H9 (cell line): ENCODE results near the gene MTA3. TPM values are rescaled to one million over a fixed set of nuclear protein-coding genes. Genes with fewer than 3 reads are reported as not detected.

Experiments used
- DNase-seq: peaks from one replicate; pipeline ENCODE4 v3.0.0-alpha.2; 2017
- H2AFZ ChIP-seq: one replicate; pipeline ENCODE4 v1.6.1; 2013; ENCODE audit warnings: mild to moderate bottlenecking, low read length, control low read depth, moderate library complexity
- H2AK5ac ChIP-seq: 2 replicates; pipeline ENCODE4 v1.6.1; 2013; ENCODE audit warnings: low read length, control low read depth, mixed read lengths; ENCODE audit not compliant: insufficient read length
- H2BK120ac ChIP-seq: one replicate; pipeline ENCODE4 v1.6.1; 2013; ENCODE audit warnings: low read depth, mild to moderate bottlenecking, low read length, control low read depth, inconsistent platforms; ENCODE audit not compliant: poor library complexity, severe bottlenecking
- H2BK12ac ChIP-seq: 2 replicates; pipeline ENCODE4 v1.6.1; 2013; ENCODE audit warnings: low read length, control low read depth, mixed read lengths, low read depth; ENCODE audit not compliant: insufficient read length
- H2BK15ac ChIP-seq: 2 replicates; pipeline ENCODE4 v1.6.1; 2013; ENCODE audit warnings: low read depth, low read length, control low read depth
- H2BK20ac ChIP-seq: one replicate; pipeline ENCODE4 v1.6.1; 2013; ENCODE audit warnings: low read depth, mild to moderate bottlenecking, low read length, control low read depth, inconsistent platforms; ENCODE audit not compliant: poor library complexity, severe bottlenecking
- H2BK5ac ChIP-seq: 2 replicates; pipeline ENCODE4 v1.6.1; 2013; ENCODE audit warnings: low read length, control low read depth, mixed read lengths; ENCODE audit not compliant: insufficient read length
- H3K14ac ChIP-seq: 2 replicates; pipeline ENCODE4 v1.6.1; 2013; ENCODE audit warnings: low read length, control low read depth; ENCODE audit not compliant: insufficient read depth
- H3K18ac ChIP-seq: 2 replicates; pipeline ENCODE4 v1.6.1; 2013; ENCODE audit warnings: low read depth, mild to moderate bottlenecking, mixed read lengths, low read length, control low read depth; ENCODE audit not compliant: insufficient read length
- H3K23ac ChIP-seq: 2 replicates; pipeline ENCODE4 v1.6.1; 2013; ENCODE audit warnings: low read length, control low read depth, mixed read lengths, low read depth; ENCODE audit not compliant: insufficient read length
- H3K23me2 ChIP-seq: 2 replicates; pipeline ENCODE4 v1.6.1; 2013; ENCODE audit warnings: low read depth, mild to moderate bottlenecking, mixed read lengths, low read length, control low read depth; ENCODE audit not compliant: insufficient read length, poor library complexity, severe bottlenecking
- H3K27ac ChIP-seq: 2 replicates; pipeline ENCODE4 v1.5.1; 2013; ENCODE audit warnings: low read length, control low read depth, mixed read lengths, low read depth; ENCODE audit not compliant: insufficient read length
- H3K27me3 ChIP-seq: 2 replicates; pipeline ENCODE4 v1.6.1; 2013; ENCODE audit warnings: low read length, control low read depth, inconsistent platforms; ENCODE audit not compliant: insufficient read depth
- H3K4ac ChIP-seq: 2 replicates; pipeline ENCODE4 v1.6.1; 2013; ENCODE audit warnings: low read depth, mild to moderate bottlenecking, control low read depth, inconsistent platforms, low read length, moderate library complexity
- H3K4me1 ChIP-seq: 2 replicates; pipeline ENCODE4 v1.6.1; 2013; ENCODE audit warnings: low read length, control low read depth, inconsistent platforms; ENCODE audit not compliant: insufficient read depth
- H3K4me2 ChIP-seq: 2 replicates; pipeline ENCODE4 v1.6.1; 2013; ENCODE audit warnings: low read length, control low read depth, mixed read lengths; ENCODE audit not compliant: insufficient read length, insufficient read depth
- H3K56ac ChIP-seq: 2 replicates; pipeline ENCODE4 v1.6.1; 2013; ENCODE audit warnings: low read depth, mild to moderate bottlenecking, mixed read lengths, low read length, control low read depth; ENCODE audit not compliant: insufficient read length
- H3K79me1 ChIP-seq: 2 replicates; pipeline ENCODE4 v1.6.1; 2013; ENCODE audit warnings: low read depth, mild to moderate bottlenecking, moderate library complexity, low read length, control low read depth, inconsistent platforms; ENCODE audit not compliant: insufficient read depth, poor library complexity, severe bottlenecking
- H3K79me2 ChIP-seq: 2 replicates; pipeline ENCODE4 v1.6.1; 2013; ENCODE audit warnings: low read length, control low read depth, inconsistent platforms; ENCODE audit not compliant: insufficient read depth
- H3K9ac ChIP-seq: 2 replicates; pipeline ENCODE4 v1.6.1; 2013; ENCODE audit warnings: low read length, control low read depth, mixed read lengths; ENCODE audit not compliant: insufficient read length; ENCODE audit errors: extremely low read depth
- H3K9me3 ChIP-seq: one replicate; pipeline ENCODE4 v1.6.1; 2013; ENCODE audit warnings: low read depth, low read length, inconsistent platforms; ENCODE audit not compliant: control insufficient read depth
- H3T11ph ChIP-seq: one replicate; pipeline ENCODE4 v1.6.1; 2013; ENCODE audit warnings: mild to moderate bottlenecking, low read length, control low read depth, inconsistent platforms
- H4K20me1 ChIP-seq: one replicate; pipeline ENCODE4 v1.6.1; 2013; ENCODE audit not compliant: control insufficient read depth, insufficient read length, insufficient read depth
- H4K5ac ChIP-seq: 2 replicates; pipeline ENCODE4 v1.6.1; 2013; ENCODE audit warnings: low read depth, mild to moderate bottlenecking, mixed read lengths, low read length, control low read depth; ENCODE audit not compliant: insufficient read length
- H4K8ac ChIP-seq: replicated peaks from 2 replicates; pipeline ENCODE4 v1.6.1; 2013; ENCODE audit warnings: low read length, control low read depth, mixed read lengths, low read depth; ENCODE audit not compliant: insufficient read length
- H4K91ac ChIP-seq: 2 replicates; pipeline ENCODE4 v1.6.1; 2013; ENCODE audit warnings: low read depth, mild to moderate bottlenecking, moderate library complexity, mixed read lengths, low read length, control low read depth; ENCODE audit not compliant: insufficient read length
- H3K27ac Mint-ChIP-seq, 3 experiments: 2 replicates in 2 of 3; 3 replicates in 1 of 3; pipeline ENCODE4 v1.8.0; 2020 to 2021; ENCODE audit warnings: mixed read lengths in 3 of 3, mild to moderate bottlenecking in 1 of 3, moderate library complexity in 1 of 3
- H3K27me3 Mint-ChIP-seq: 2 replicates; pipeline ENCODE4 v1.8.0; 2021; ENCODE audit warnings: low read depth, mild to moderate bottlenecking, moderate library complexity, mixed read lengths
- H3K36me3 Mint-ChIP-seq, 3 experiments: 2 replicates in 2 of 3; 3 replicates in 1 of 3; pipeline ENCODE4 v1.8.0; 2020 to 2021; ENCODE audit warnings: low read depth in 3 of 3, mixed read lengths in 3 of 3; ENCODE audit not compliant: insufficient read depth in 1 of 3
- H3K4me1 Mint-ChIP-seq, 2 experiments: 2 replicates each; pipeline ENCODE4 v1.8.0; 2020; ENCODE audit warnings: mixed read lengths in 2 of 2
- H3K4me3 Mint-ChIP-seq, 2 experiments: 2 replicates in 1 of 2; 3 replicates in 1 of 2; pipeline ENCODE4 v1.8.0; 2020 to 2021; ENCODE audit warnings: mild to moderate bottlenecking in 2 of 2, mixed read lengths in 2 of 2, moderate library complexity in 1 of 2
- H3K9me3 Mint-ChIP-seq, 2 experiments: 2 replicates in 1 of 2; 3 replicates in 1 of 2; pipeline ENCODE4 v1.8.0; 2020; ENCODE audit warnings: mild to moderate bottlenecking in 2 of 2, mixed read lengths in 2 of 2, moderate library complexity in 1 of 2
- CTCF ChIP-seq: fragments of 200-600 bp; sonication (generic); conservative IDR thresholded peaks from 3 replicates; pipeline ENCODE4 v1.8.0; 2021; ENCODE audit warnings: antibody characterized with exemption, mild to moderate bottlenecking
- WGBS: extraction: QIAGEN DNeasy Blood & Tissue Kit; methylation state at CpG from one replicate; pipeline ENCODE4 v1.1.7; 2013; ENCODE audit warnings: missing lambda C conversion rate, low lambda C conversion rate, mixed read lengths; ENCODE audit not compliant: insufficient read length; ENCODE audit errors: extremely low coverage; 5-methylcytosine and 5-hydroxymethylcytosine counted together
- total RNA-seq: library from RNA; stranded (reverse); gene quantifications from 2 replicates; pipeline ENCODE4 v1.2.1, GENCODE V29; 2021

MTA3 gene
- total RNA-seq, 1 experiment from 2014 or later = 253 TPM

GRCh38 chr2:42784204-42784880 lies 215.9 kb downstream of the MTA3 start:
- H2BK120ac ChIP-seq = no peak overlapping the region
- no peaks in the 10 kb centered on the region for H3K79me1 ChIP-seq
- H3K36me3 Mint-ChIP-seq = peaks cover 8 to 30% (median 22%) of the 10 kb centered on the region in 3 experiments

More at GRCh38 chr2:42784204-42784880, 215.9 kb downstream of the MTA3 start:
- H3K18ac ChIP-seq = no peak overlapping the region
- H3K4me1 ChIP-seq = no peaks in the 10 kb centered on the region
- no peak overlapping the region for H3T11ph ChIP-seq
- Mint-ChIP-seq H3K27ac (no peak overlapping the region), H3K4me3 (no peak overlapping the region; a peak in 1 of 5 replicates), H3K9me3 (peaks cover 21 to 22% of the 10 kb centered on the region in 2 experiments), H3K27me3 (no peaks in the 10 kb centered on the region; the same call in none of the 2 replicates), H3K4me1 (peaks cover 0 to 20% of the 10 kb centered on the region in 2 experiments; a peak in 3 of 4 replicates)
- H2BK5ac ChIP-seq = no peak overlapping the region
- H3K23me2 ChIP-seq = no peaks in the 10 kb centered on the region
- H4K5ac ChIP-seq = no peak overlapping the region
- H3K4ac ChIP-seq = no peak overlapping the region
- no CpG with 5 or more reads among the region's 7 CpGs for WGBS
- no peak overlapping the region for H2AK5ac ChIP-seq
- H2AFZ ChIP-seq = no peak overlapping the region
- H2BK15ac ChIP-seq = no peak overlapping the region
- no peaks in the 10 kb centered on the region for H3K79me2 ChIP-seq
- no peak overlapping the region for H3K56ac ChIP-seq
- H3K14ac ChIP-seq = no peak overlapping the region
- TF ChIP-seq CTCF = no peak
- H3K4me2 ChIP-seq = no peak overlapping the region
- no peaks in the 10 kb centered on the region for H3K9me3 ChIP-seq
- no peak for DNase-seq
- H3K27ac ChIP-seq = no peak overlapping the region
- no peak overlapping the region for H4K91ac ChIP-seq
- no peaks in the 10 kb centered on the region for H3K27me3 ChIP-seq
- H2BK20ac ChIP-seq = no peak overlapping the region
- H3K9ac ChIP-seq = no peak overlapping the region
- H3K23ac ChIP-seq = no peak overlapping the region
- H2BK12ac ChIP-seq = no peak overlapping the region
- H4K8ac ChIP-seq = no peak overlapping the region
- H4K20me1 ChIP-seq = no peaks in the 10 kb centered on the region
